Urinary bladder (tissue), 4 donors: Measurements from ENCODE around the gene MAMLD1. TPM values are rescaled to one million over a fixed set of nuclear protein-coding genes. Genes with fewer than 3 reads are reported as not detected.

ENCODE experiments used
- DNase-seq: peaks from one replicate; pipeline ENCODE4 v3.0.0-alpha.2; 2015; ENCODE audit errors: extremely low spot score
- H3K27ac ChIP-seq: one replicate; pipeline ENCODE4 v1.5.1; 2013; ENCODE audit warnings: low read depth, mild to moderate bottlenecking, moderate library complexity
- H3K36me3 ChIP-seq: one replicate; pipeline ENCODE4 v1.6.1; 2013; ENCODE audit warnings: mild to moderate bottlenecking, moderate library complexity; ENCODE audit not compliant: insufficient read depth
- H3K4me1 ChIP-seq: one replicate; pipeline ENCODE4 v1.6.1; 2013; ENCODE audit warnings: mild to moderate bottlenecking, moderate library complexity; ENCODE audit not compliant: insufficient read depth
- H3K4me3 ChIP-seq: one replicate; pipeline ENCODE4 v1.5.1; 2013; ENCODE audit warnings: low read depth, low read length
- WGBS: extraction: QIAGEN DNeasy Blood & Tissue Kit; methylation state at CpG from one replicate; pipeline ENCODE4 v1.1.7; 2013; 5-methylcytosine and 5-hydroxymethylcytosine counted together
- polyA plus RNA-seq: library from polyadenylated mRNA; stranded (reverse); fragments of 200-250 nt; gene quantifications from one replicate; pipeline ENCODE4 v1.2.3, GENCODE V29; 2013
- total RNA-seq: library from RNA; depleted of rRNA; stranded (reverse); fragments of >200 nt; gene quantifications from one replicate; pipeline ENCODE4 v1.2.3, GENCODE V29; 2014
- donor health status: healthy with polysubstance abuse.
- donor health status: healthy.

The MAMLD1 gene
- total and polyA plus RNA-seq, 2 donors: 2.5 to 2.9 TPM

GRCh38 chrX:150548684-150549083, 185.6 kb downstream of the MAMLD1 start:
- WGBS: 80% methylated on average over 2 of the region's 2 CpGs
- Histone ChIP-seq H3K36me3 (no peaks in the 10 kb centered on the region), H3K27ac (no peak overlapping the region), H3K4me3 (no peak overlapping the region), H3K4me1 (no peaks in the 10 kb centered on the region)
- DNase-seq: no peak

- Histone ChIP-seq H3K4me3 (no peak overlapping the region), H3K27ac (no peak overlapping the region), H3K36me3 (no peaks in the 10 kb centered on the region), H3K4me1 (no peaks in the 10 kb centered on the region)
- 93% methylated on average over 3 of the region's 3 CpGs for WGBS
- DNase-seq: no peak
Measured at GRCh38 chrX:150551963-150552362, 188.8 kb downstream of the MAMLD1 start.

- DNase-seq: no peak
- 33% methylated on average over 7 of the region's 7 CpGs for WGBS
- Histone ChIP-seq H3K27ac (no peak overlapping the region), H3K36me3 (no peaks in the 10 kb centered on the region), H3K4me1 (no peaks in the 10 kb centered on the region), H3K4me3 (no peak overlapping the region)
Measured at GRCh38 chrX:150558424-150558823, 195.3 kb downstream of the MAMLD1 start.

Other genes starting within 250 kb of the MAMLD1 start
- 18.5 TPM for gene MTM1, start 205.3 kb downstream of the MAMLD1 start, total RNA-seq
- 9.7 TPM for gene MTM1, start 205.3 kb downstream of the MAMLD1 start, polyA plus RNA-seq